GM12875 (cell line): ENCODE data around the gene DKKL1.

Source experiments
- H3K4me3 ChIP-seq: one replicate; pipeline ENCODE4 v1.5.1; 2011; ENCODE audit warnings: low read depth, low read length, control low read depth
- CTCF ChIP-seq: IDR thresholded peaks from 2 replicates; pipeline ENCODE4 v1.5.1; 2011; ENCODE audit warnings: low read depth, mild to moderate bottlenecking, control low read depth, inconsistent platforms, low read length, moderate library complexity, borderline replicate concordance; ENCODE audit not compliant: insufficient read depth

Gene DKKL1

DNA sequence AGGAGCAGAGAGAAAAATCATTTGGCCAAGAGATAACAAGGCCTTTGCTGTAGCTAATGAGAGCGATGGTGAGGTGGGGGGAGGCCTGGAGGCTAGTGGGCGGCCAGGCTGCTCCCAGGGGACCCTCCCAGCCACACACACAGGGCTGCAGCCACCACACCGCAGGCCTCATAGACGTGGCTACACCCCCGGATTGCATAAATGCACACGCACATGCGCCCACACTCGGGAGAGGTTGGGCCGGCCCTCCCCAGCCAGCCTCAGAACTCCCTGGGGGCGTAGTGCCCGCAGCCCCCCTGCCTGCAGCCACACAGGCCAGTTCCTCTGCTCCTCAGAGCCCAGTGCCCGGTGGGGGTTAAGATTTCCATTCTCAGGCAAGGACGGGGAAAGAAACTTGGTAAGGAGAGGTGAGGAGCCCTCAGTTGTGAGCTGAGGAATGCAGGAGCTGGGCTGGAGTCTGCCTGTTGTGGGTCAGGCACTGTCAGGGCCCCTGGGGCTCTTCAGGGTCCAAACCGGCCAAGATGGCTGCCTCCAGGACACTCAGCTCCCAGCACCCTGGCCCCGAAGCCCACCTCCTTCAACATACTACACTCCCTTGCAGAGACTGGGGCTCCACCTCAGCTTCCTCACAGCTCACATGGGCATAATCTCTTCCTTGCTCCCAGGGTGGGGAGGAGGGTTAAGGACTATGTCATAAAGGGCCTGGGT lies 51.6 kb downstream of the DKKL1 start:
- TF ChIP-seq CTCF = no peak
- no peak overlapping the region for H3K4me3 ChIP-seq

DNA sequence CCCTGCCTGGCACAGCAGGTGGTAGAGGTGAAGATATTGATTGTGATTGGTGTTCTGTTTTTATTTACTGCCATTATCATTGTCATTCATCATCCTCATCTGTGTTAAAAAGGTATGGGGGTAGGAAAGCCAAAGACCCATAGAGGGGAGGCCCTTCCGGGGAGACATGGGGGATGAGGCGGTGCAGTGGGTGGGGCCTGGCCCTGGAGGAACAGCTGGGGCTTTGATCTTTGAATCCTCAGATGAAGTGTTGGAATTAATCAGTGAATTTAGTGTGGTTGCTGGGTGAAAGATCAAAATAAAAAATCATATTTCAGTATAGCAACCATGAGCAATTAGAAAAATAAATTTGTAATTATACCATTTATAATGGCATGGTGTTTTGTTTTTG lies 52.1 kb downstream of the DKKL1 start:
- no peak for TF ChIP-seq CTCF
- H3K4me3 ChIP-seq = no peak overlapping the region

DNA sequence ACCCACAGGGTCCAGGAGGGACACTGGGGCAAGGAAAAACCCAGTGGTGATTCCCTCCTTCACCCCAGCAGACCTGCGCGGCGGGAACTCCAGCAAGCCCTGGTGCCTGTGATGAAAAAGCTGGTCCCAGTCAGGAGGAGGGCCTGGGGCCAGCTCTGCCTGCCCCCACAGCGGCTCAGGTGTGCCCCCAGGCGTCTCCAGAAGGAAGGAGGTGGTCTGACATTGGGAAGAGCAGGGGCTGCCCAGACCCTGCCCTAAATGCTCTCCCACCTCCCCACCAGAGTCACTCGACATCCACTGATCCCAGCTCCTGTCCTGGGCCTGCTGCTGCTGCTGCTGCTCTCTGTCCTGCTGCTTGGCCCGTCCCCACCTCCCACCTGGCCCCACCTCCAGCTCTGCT lies 53.4 kb downstream of the DKKL1 start:
- H3K4me3 ChIP-seq = no peak overlapping the region
- no peak for TF ChIP-seq CTCF

DNA sequence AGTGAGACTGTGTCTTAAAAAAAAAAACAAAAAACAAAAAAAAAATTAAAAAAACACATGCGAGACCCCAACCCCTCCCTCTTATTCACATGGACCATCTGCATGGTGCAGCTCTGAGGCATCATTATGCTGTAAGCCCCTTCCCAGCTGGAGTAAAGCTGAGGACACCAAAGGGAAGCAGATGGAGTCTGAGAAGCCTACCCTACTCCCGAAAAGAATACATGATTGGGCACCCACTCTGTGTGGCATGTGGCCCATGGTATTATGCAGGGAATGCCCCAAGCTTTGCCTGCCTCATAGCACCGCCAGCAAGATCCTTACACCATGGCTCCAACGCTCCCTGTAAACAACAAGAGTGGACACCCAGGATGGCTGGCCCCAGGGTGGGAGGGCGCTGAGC lies 54.8 kb downstream of the DKKL1 start:
- TF ChIP-seq CTCF = no peak
- no peak overlapping the region for H3K4me3 ChIP-seq

GRCh38 chr19:49419173-49419572 lies 55.5 kb downstream of the DKKL1 start:
- H3K4me3 ChIP-seq = no peak overlapping the region
- no peak for TF ChIP-seq CTCF

- no peak for TF ChIP-seq CTCF
- no peak overlapping the region for H3K4me3 ChIP-seq
These were observed 56.5 kb downstream of the DKKL1 start for GRCh38 chr19:49420227-49420626.

- no peak overlapping the region for H3K4me3 ChIP-seq
- no peak for TF ChIP-seq CTCF
These were observed 57.6 kb downstream of the DKKL1 start for GRCh38 chr19:49421039-49421877.
